ENCODE results near the gene MOCS3.

DNA sequence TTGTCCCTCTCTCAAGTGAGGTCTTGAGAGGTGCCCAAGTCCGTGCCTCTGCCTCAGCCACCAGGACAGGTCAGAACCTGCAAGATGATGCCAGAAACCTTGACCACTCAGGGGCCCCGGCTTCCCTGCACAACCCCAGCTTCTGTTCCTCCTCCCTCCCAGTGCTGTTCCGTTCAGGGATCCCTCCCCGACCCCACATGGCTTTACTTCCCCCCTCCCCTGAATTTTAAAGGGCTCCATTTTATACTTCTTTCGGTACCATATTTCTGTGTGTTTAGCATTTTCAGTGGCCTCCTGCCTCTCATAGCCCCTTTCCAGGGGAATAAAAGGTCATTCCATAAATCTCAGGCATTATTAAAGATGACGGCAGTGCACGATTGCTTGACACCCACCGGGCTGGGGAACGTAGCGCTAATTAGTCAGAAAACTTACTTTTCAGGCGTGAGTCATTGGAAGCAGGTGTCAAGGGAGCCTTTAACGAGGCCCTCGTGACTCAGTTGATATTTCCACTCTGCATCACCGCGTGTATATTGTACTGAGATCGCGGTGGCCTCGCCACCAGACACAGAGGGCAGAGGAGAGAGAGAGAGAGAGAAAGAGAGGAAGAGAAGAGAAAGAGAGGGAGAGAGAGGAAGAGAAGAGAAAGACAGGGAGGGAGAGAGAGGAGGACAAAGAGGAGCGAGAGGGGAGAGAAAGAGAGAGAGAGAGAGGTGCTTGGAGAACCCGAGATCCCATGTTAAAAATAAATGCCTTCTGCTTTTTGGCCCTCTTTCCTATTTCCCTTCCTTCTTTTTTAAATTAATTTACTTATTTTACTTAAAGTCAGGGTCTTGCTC is 43.0 kb downstream of the MOCS3 start:
- TF ChIP-seq EP300 (IDR thresholded peaks at IDR 0.05) (no peak), POLR2A (IDR thresholded peaks at IDR 0.05) (no peak)
